Measurements from ENCODE around the gene MTIF3. TPM values are rescaled to one million over a fixed set of nuclear protein-coding genes. Genes with fewer than 3 reads are reported as not detected.
A peak's percentile ranks its signal among the peaks of the same experiment; 100 is the strongest.

Gene MTIF3
- polyA plus RNA-seq, 1 donor (not counting 4 experiments of a cell fraction or from before 2014, with no cell fraction given) = 56.1 TPM

DNA sequence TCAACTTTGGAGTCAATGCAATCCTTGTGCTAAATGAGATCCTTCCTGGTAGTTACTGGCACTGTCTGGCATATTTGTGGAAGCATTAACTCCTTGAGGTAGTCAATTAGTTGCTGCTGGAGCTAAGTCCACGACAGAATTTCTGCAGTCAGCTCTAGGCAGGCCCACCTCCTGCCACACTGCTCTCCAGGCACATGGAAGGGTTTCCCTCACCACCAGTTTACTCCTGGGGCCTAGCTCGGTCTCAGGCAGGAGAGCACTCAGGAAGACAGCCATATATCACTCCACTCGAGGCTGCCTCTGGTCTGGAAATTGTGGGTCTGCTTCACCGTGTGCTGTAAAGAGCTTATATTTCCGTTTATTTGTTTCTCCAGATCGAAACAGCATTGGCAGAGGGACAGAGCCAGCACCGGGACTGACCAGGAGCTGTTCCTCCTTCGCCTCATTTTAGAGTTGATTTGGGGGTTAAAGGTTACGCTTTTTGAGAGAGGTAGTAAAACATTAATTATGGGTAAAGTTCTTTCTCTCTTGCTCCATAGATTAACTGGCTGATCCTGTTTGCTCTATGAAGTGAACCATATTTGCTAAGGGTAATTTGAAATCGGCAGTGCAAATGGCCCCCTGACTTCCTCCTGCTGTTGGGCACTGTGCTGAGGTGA, 46.5 kb downstream of the MTIF3 start:
- DNase-seq (ENCODE audit: low read depth, low spot score) (no peak), FAIRE-seq (no peak)
- peaks cover 4% of the 10 kb centered on the region for H3K27me3 ChIP-seq (ENCODE audit: control insufficient read depth, extremely low read depth, insufficient read depth, low read length)
- no peaks in the 10 kb centered on the region for H3K9me1 ChIP-seq (ENCODE audit: control insufficient read depth, extremely low read depth, insufficient read depth, low read length)
- no peak overlapping the region for H3K9ac ChIP-seq (ENCODE audit: control insufficient read depth, extremely low read depth, insufficient read depth, low read length)
- no peaks in the 10 kb centered on the region for H3K79me2 ChIP-seq (ENCODE audit: control insufficient read depth, insufficient read depth, low read length)
- H3K4me3 ChIP-seq (ENCODE audit: control insufficient read depth in 2 of 3, extremely low read depth in 1 of 3, insufficient read depth in 2 of 3, low read depth in 1 of 3, low read length in 3 of 3) = no peak overlapping the region
- no peak overlapping the region for H3K27ac ChIP-seq (ENCODE audit: control insufficient read depth, insufficient read depth, low read length)
- H4K20me1 ChIP-seq (ENCODE audit: control insufficient read depth, extremely low read depth, insufficient read depth, low read length) = no peaks in the 10 kb centered on the region
- peaks cover 13% of the 10 kb centered on the region for H3K4me1 ChIP-seq (ENCODE audit: control insufficient read depth, extremely low read depth, insufficient read depth, low read length)
- no peaks in the 10 kb centered on the region for H3K9me3 ChIP-seq (ENCODE audit: control insufficient read depth, low read depth, low read length)
- H3K4me2 ChIP-seq (ENCODE audit: control insufficient read depth, extremely low read depth, insufficient read depth, low read depth, low read length) = no peak overlapping the region
- no peak overlapping the region for H2AFZ ChIP-seq (ENCODE audit: control insufficient read depth, low read length)
- no peaks in the 10 kb centered on the region for H3K36me3 ChIP-seq (ENCODE audit: control insufficient read depth in 2 of 2, extremely low read depth in 1 of 2, insufficient read depth in 2 of 2, low read length in 2 of 2)
- TF ChIP-seq EZH2 (IDR thresholded peaks at IDR 0.05; ENCODE audit: low read length) (no peak), CTCF (optimal IDR thresholded peaks at IDR 0.05 in 1 of 3, IDR thresholded peaks at IDR 0.05 in 1 of 3, conservative IDR thresholded peaks at IDR 0.05 in 1 of 3; ENCODE audit: extremely low read depth in 1 of 3, insufficient read depth in 2 of 3, low read length in 3 of 3) (no peak)
- dilution Hi-C loops (cut with MboI; ENCODE audit: extremely low pct_ligation_motif_present, low sequenced_read_pairs) = no loop called here

DNA sequence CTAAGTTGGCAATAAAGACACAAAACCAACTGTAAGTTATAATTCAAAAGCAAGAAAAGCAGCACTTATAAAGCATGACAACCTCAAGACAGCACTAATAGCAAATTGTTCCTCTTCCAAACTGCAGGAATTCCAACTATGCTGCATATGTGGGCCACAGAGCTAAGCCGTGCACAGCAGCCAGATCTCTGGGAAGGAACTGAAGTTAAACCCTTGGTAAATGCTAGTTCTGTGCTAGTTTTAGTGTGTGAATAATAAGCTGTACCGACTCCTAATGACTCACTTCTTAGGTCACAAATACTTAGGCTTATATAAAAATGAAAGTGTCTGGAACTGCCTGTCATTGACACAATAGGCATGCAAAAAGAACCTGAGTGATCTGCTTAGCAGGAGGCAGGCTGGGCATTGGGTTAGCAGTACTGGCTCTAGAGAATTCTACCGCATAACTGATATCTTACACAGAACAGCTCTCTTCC, 47.1 kb downstream of the MTIF3 start:
- peaks cover 13% of the 10 kb centered on the region for H3K4me1 ChIP-seq (ENCODE audit: control insufficient read depth, extremely low read depth, insufficient read depth, low read length)

More for the DNA sequence above, 47.1 kb downstream of the MTIF3 start:
- no peak for DNase-seq (ENCODE audit: low read depth, low spot score)
- H4K20me1 ChIP-seq (ENCODE audit: control insufficient read depth, extremely low read depth, insufficient read depth, low read length) = no peaks in the 10 kb centered on the region
- H3K9me1 ChIP-seq (ENCODE audit: control insufficient read depth, extremely low read depth, insufficient read depth, low read length) = no peaks in the 10 kb centered on the region
- no peak overlapping the region for H3K27ac ChIP-seq (ENCODE audit: control insufficient read depth, insufficient read depth, low read length)
- FAIRE-seq = peak; percentile 55
- H3K9me3 ChIP-seq (ENCODE audit: control insufficient read depth, low read depth, low read length) = no peaks in the 10 kb centered on the region
- H3K27me3 ChIP-seq (ENCODE audit: control insufficient read depth, extremely low read depth, insufficient read depth, low read length) = peaks cover 3% of the 10 kb centered on the region
- dilution Hi-C loops (cut with MboI; ENCODE audit: extremely low pct_ligation_motif_present, low sequenced_read_pairs) = no loop called here
- no peak overlapping the region for H2AFZ ChIP-seq (ENCODE audit: control insufficient read depth, low read length)
- no peaks in the 10 kb centered on the region for H3K36me3 ChIP-seq (ENCODE audit: control insufficient read depth in 2 of 2, extremely low read depth in 1 of 2, insufficient read depth in 2 of 2, low read length in 2 of 2)
- no peak overlapping the region for H3K4me3 ChIP-seq (ENCODE audit: control insufficient read depth in 2 of 3, extremely low read depth in 1 of 3, insufficient read depth in 2 of 3, low read depth in 1 of 3, low read length in 3 of 3)
- no peak overlapping the region for H3K9ac ChIP-seq (ENCODE audit: control insufficient read depth, extremely low read depth, insufficient read depth, low read length)
- no peak for TF ChIP-seq EZH2 (IDR thresholded peaks at IDR 0.05; ENCODE audit: low read length)
- no peak for TF ChIP-seq CTCF (optimal IDR thresholded peaks at IDR 0.05 in 1 of 3, IDR thresholded peaks at IDR 0.05 in 1 of 3, conservative IDR thresholded peaks at IDR 0.05 in 1 of 3; ENCODE audit: extremely low read depth in 1 of 3, insufficient read depth in 2 of 3, low read length in 3 of 3)
- H3K4me2 ChIP-seq (ENCODE audit: control insufficient read depth, extremely low read depth, insufficient read depth, low read depth, low read length) = no peak overlapping the region
- no peaks in the 10 kb centered on the region for H3K79me2 ChIP-seq (ENCODE audit: control insufficient read depth, insufficient read depth, low read length)
